Breast epithelium (tissue), 3 donors: Measurements from ENCODE around the gene PRKAB1.

Source experiments
- CTCF ChIP-seq, 3 donors: fragments of 450-650 bp; IDR thresholded peaks; one replicate each; pipeline ENCODE4 v1.5.1; 2016 to 2017; ENCODE audit warnings: antibody characterized with exemption in 3 of 3, mild to moderate bottlenecking in 3 of 3, moderate library complexity in 3 of 3
- POLR2A ChIP-seq: fragments of 450-650 bp; IDR thresholded peaks from one replicate; pipeline ENCODE4 v1.6.1; 2016; ENCODE audit warnings: antibody characterized with exemption, mild to moderate bottlenecking, moderate library complexity
- POLR2AphosphoS5 ChIP-seq, 3 donors: sonication (generic); formaldehyde crosslinking; IDR thresholded peaks; one replicate each; pipeline ENCODE4 v1.6.1; 2017; ENCODE audit warnings: antibody characterized with exemption in 3 of 3

DNA sequence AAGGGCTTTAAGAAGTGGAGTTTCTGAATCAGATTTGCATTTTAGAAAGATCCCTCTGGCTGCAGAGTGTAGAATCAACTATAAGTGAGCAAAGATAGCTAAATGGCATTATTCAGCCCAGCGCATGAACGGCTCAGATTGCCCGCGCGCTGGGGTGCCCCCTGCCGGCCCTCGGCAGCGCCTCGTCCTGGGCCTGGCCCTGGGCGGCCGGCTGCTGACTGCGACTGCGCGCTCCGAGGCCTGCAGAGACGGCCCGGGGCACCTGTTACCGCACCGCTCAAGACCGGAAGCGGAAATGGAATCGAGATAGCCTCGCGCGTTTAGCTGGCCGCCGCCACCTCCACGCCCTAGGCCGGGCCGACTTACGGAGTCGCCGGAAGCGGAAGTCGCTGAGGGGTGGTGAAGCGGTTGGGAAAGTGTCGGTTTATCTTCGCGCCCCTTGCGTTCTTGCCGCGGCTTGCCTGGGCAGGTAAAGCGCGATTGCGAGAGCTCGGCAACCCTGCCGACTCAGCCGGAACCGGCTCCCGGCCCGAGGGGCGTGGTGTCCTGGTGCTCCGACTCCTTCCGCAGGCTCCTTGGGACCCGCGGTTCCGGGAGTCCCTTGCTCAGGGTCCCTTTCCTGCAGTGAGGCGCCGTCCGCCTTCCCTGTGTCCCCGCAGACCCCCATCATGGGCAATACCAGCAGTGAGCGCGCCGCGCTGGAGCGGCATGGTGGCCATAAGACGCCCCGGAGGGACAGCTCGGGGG is at the start of gene PRKAB1:
- TF ChIP-seq CTCF (IDR thresholded peaks at IDR 0.05) (peak; percentile 56 to 80 (median 78)), POLR2A (peak; percentile 38), POLR2AphosphoS5 (IDR thresholded peaks at IDR 0.05) (peak; percentile 86 to 93 (median 91))
